GM13976 (cell line): ENCODE data around the gene ITGA1.
"Not testable (repeated sequence)": the region's sequence is repeated elsewhere in the genome, so short reads cannot be mapped to it uniquely, and the experiment has no call there.

Source experiments
- DNase-seq: peaks from one replicate; pipeline ENCODE4 v3.0.0; 2012; ENCODE audit warnings: low spot score
- in situ Hi-C: fragments of 300-500 bp; cut with MboI; formaldehyde crosslinking; loops from one replicate; pipeline ENCODE4 v1.12.0; 2022; ENCODE audit warnings: low sequenced_read_pairs, mixed read lengths, inconsistent platforms; ENCODE audit not compliant: unreplicated experiment
- TF ChIP-seq, protein P1 (sequence below): IDR thresholded peaks from 2 replicates; pipeline ENCODE4 v1.5.1; 2012; ENCODE audit warnings: borderline replicate concordance, mild to moderate bottlenecking; ENCODE audit not compliant: insufficient read depth; ENCODE audit errors: extremely low read depth, missing control alignments, control extremely low read depth

The ITGA1 gene

DNA sequence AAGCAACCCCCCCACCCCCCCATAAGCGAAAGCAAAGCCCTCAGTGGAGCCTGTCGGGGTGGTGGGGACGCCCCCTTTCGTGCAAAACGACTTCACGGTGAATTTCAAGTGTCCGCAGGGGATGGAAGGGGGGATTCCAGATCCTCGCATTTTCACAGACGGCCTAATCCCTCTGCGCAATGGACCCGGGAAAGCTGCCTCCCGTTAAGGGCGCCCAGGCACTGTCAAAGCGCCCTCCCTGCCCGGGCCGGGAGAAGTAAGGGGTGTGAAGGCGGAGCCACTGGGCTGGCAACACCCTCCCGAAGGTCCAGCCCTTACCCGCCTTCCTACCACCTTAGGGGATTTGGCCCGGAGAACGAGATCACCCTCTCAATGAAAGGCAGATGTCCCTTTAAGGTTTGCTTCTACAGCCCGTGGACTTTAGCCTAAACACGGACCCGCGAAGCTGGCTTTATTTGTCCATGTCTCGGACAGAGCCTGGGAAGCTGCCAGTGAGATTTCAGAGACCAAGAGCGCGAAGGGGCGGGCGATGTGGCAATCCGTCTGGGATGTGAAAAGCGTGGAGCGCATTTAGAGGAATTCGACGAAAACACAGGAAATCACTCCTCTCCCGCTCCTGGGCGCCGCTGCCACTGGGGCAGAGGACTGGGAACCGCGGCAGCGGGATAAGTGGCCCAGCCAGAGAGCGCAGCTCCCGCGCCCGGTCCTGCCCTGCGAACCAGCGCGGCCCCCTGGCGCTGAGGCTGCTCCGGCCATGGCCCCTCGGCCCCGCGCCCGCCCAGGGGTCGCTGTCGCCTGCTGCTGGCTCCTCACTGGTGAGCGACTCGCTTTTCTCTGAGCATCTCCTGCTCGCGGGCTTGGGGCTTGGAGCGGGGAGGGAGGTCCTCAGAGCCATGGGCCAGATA is at the start of gene ITGA1, which contains the start of gene PELO:
TSS of gene ITGA1 (plus strand) at position 317 of the 905 bp plus-strand sequence. CDS start at position 755, 438 bp downstream.
TSS of gene PELO (plus strand) at position 317 of the 905 bp plus-strand sequence. CDS start 12,479 bp downstream, outside the sequence.
- TF ChIP-seq, protein P1, sequence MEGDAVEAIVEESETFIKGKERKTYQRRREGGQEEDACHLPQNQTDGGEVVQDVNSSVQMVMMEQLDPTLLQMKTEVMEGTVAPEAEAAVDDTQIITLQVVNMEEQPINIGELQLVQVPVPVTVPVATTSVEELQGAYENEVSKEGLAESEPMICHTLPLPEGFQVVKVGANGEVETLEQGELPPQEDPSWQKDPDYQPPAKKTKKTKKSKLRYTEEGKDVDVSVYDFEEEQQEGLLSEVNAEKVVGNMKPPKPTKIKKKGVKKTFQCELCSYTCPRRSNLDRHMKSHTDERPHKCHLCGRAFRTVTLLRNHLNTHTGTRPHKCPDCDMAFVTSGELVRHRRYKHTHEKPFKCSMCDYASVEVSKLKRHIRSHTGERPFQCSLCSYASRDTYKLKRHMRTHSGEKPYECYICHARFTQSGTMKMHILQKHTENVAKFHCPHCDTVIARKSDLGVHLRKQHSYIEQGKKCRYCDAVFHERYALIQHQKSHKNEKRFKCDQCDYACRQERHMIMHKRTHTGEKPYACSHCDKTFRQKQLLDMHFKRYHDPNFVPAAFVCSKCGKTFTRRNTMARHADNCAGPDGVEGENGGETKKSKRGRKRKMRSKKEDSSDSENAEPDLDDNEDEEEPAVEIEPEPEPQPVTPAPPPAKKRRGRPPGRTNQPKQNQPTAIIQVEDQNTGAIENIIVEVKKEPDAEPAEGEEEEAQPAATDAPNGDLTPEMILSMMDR, result peak; percentile 74
- in situ Hi-C loops, result no loop called here
- DNase-seq, result peak; percentile 62

DNA sequence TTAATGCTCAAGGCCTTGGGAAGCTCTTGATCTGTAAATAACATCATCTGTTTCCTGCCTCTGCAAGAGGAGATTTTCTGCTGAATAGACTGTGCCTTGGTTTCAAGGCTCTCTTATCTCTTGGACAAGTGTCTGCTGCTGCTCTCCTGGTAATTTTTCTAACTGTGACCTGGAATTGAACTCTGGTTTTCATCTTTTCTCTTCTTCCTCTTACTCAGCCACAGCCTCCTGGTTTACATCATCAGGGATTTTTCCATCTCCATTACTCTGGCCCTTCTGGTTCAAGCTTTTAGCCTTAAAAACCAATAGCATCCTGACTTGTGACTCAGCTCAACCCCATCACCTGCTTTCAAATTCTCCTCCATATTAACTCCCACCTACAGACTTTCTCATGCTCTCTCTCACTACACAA is 49.6 kb upstream of the ITGA1 start:
- no peak for DNase-seq
- in situ Hi-C loops, result no loop called here
- TF ChIP-seq, protein P1, result no peak

DNA sequence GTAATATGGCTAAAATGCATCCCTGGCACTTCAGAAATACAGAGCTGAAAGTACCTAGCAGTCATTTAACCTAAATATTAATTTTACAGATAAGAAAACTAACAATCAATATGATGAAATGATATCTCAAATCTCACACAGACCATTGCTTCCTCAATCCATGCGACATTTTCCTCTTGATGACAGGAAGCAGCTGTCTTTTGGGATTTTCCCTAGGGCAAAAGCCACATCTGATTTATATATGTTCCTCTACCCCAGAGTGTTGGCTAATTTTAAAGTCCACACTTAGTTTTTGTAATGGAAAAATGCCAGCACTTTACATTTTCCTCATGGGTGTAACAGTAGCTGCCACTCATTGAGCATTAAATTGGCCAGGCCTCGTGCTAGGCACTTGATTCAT is 47.7 kb upstream of the ITGA1 start:
- TF ChIP-seq, protein P1, result no peak
- in situ Hi-C loops, result no loop called here
- no peak for DNase-seq

DNA sequence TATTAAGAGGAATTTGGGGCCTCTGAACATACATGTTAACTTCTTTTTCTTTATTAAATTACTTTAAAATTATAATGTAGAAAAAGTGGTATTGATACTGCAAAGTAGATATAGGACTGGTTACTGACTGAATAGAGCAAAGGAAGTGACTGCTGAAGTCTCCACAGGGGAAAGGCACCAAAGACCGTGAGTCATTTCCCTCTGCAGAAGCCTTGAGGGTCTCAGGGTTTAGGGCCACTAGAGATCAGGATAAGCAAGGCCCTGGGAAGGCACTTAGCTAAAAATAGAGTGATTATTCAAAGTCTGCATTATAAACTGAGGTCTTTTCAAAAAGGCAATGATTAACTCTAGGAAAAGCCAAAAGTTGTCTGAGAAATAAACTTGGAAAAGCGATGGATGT is 44.7 kb upstream of the ITGA1 start:
- TF ChIP-seq, protein P1, result no peak
- in situ Hi-C loops, result no loop called here
- no peak for DNase-seq

DNA sequence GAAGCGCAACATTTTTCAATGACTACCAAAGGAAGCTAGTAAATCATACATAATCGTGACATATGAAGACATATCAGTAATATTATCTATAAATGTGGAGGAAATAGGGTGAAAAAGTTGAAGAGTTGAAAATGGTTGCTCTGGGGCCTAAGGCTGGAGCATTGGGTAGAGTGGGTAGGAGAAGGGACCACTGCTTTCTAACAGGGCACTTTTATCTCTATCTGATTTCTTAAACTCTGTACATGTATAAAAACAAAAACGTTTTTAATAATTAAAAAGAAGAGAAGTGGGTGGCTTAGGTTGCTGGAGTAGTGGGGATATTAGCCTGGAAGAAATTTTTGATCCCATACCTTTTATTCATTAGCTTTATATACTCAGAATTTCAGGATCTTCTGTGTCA is 44.2 kb upstream of the ITGA1 start:
- no peak for DNase-seq
- in situ Hi-C loops, result no loop called here
- TF ChIP-seq, protein P1, result no peak

DNA sequence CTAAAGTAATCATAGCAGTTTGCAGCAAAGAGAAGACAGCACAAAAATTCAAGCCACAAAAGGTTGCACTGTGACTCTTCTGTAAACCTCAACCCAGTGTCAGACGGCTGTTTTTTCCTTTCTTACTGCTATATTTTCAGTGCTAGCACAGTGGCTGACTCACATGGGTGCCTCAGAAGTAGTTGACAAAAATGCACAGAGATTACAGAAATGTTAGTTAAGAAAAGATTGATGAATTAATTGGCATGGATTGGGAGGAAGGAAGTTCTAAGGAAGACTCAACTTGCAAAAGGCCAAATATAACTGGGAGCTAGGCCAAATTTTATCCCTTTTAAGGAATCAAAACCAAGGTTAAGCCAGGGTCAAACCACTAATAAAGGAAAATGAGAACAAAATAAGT is 43.7 kb upstream of the ITGA1 start:
- TF ChIP-seq, protein P1, result no peak
- DNase-seq, result no peak
- in situ Hi-C loops, result no loop called here

DNA sequence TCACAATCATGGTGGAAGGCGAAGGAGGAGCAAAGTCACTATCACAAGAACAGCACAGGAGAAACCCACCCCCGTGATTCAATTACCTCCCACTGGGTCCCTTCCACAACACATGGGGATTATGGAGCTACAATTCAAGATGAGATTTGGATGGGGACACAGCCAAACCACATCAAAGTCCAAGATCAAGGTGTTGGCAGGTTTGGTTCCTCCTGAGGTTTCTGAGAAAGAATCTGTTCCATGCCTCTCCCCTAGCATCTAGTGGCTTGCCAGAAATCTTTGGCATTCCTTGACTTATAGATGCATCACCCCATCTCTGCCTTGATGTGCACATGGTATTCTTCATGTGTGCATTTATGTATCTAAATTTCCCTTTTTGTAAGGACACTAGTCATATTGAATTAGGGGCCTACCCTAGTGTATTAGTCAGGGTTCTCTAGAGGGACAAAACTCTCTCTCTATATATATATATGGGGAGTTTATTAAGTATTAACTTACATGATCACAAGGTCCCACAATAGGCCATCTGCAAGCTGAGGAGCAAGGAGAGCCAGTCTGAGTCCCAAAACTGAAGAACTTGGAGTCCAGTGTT is 42.8 kb upstream of the ITGA1 start:
- DNase-seq, in situ Hi-C loops: not testable (repeated sequence)
